Motor neuron (in vitro differentiated cells): ENCODE measurements around the gene C17orf100. TPM values are rescaled to one million over a fixed set of nuclear protein-coding genes. Genes with fewer than 3 reads are reported as not detected.

Experiments
- ATAC-seq, 8 experiments: fragments of 200-7000 bp; cut with Tn5 transposase; replicated peaks in 6 of 8; 2 replicates each; pipeline ENCODE4 v1.8.0; 2021; ENCODE audit warnings: mild to moderate bottlenecking in 8 of 8, moderate library complexity in 8 of 8
- H3K27ac ChIP-seq, 2 donors: fragments of 250-450 bp; sonication (Bioruptor Pico); 2 replicates each; pipeline ENCODE4 v1.9.0; 2021; ENCODE audit warnings: antibody characterized with exemption in 2 of 2, mild to moderate bottlenecking in 2 of 2, moderate library complexity in 1 of 2
- H3K4me1 ChIP-seq, 2 donors: fragments of 250-450 bp; sonication (Bioruptor Pico); replicated peaks in 1 of 2; 2 replicates each; pipeline ENCODE4 v1.6.1; 2021; ENCODE audit warnings: antibody characterized with exemption in 2 of 2, mild to moderate bottlenecking in 2 of 2, moderate library complexity in 1 of 2
- H3K4me3 ChIP-seq, 5 donors: fragments of 250-450 bp; sonication (Bioruptor Pico); 2 replicates each; pipeline ENCODE4 v1.9.0; 2021; ENCODE audit warnings: antibody characterized with exemption in 5 of 5, mild to moderate bottlenecking in 5 of 5, moderate library complexity in 4 of 5
- WGBS, 10 experiments: fragments of 450-650 bp; shearing (Covaris generic); methylation state at CpG; one replicate each; pipeline ENCODE4 v1.0.0; 2022; 5-methylcytosine and 5-hydroxymethylcytosine counted together
- in situ Hi-C, 9 experiments: fragments of 400-800 bp; cut with MboI; loops; one replicate each; pipeline ENCODE4 v1.15.0; 2021; ENCODE audit warnings: low sequenced_read_pairs in 9 of 9, low pct_unique_long_range_greater_than_20kb in 2 of 9; ENCODE audit not compliant: unreplicated experiment in 9 of 9
- total RNA-seq, 8 experiments: library from RNA; unstranded; fragments of 300-600 nt; gene quantifications; 2 replicates each; pipeline versions ENCODE4 v1.2.3 to v1.2.4, GENCODE V29; 2022

Gene C17orf100
- total RNA-seq, 8 experiments from 2014 or later: 0.56 to 8.9 (median 4.3) TPM

DNA sequence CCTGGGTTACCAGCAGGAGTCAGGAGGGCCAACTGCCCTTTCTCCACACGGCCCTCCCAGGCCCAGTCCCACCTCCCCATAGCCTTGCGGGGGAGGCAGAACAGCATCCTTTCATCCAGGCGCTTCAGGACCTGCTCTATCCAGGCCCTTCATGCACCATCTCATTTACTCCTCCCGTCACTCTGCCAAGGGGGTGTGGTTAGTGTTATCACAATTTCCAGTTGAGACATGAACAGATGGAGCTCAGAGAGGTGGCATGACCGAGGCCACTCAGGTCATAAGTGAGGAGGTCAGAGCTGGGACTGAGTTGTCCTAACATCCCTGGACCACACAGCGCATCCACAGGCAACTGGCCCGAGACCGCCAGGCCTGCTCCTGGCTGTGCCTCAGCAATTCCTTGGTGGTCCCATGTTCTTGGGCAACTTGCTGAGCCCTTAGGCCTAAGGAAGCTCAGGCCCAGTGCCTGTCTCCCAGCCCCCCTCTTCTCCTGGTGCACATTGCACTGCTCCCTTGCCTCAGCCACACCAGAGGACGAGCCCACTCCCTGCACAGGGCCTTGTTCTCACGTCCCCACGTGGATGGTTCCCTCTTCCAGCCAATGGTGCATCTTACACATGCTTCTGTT, 23.8 kb downstream of the C17orf100 start:
- in situ Hi-C loops: no loop called here
- Histone ChIP-seq H3K4me3 (no peak overlapping the region), H3K27ac (no peak overlapping the region), H3K4me1 (no peaks in the 10 kb centered on the region)
- ATAC-seq: no peak
- 35 to 91% (median 66%) methylated on average over 1 to 7 of the region's 11 CpGs; no CpG with 5 or more reads in 2 of the 10 experiments for WGBS, 10 experiments

GRCh38 chr17:6676802-6677157, 25.2 kb downstream of the C17orf100 start:
- H3K4me3 ChIP-seq: no peak overlapping the region
- 28 to 67% (median 61%) methylated on average over 1 to 4 of the region's 6 CpGs; no CpG with 5 or more reads in 7 of the 10 experiments for WGBS, 10 experiments
- ATAC-seq: no peak
- H3K4me1 ChIP-seq: no peaks in the 10 kb centered on the region
- H3K27ac ChIP-seq: no peak overlapping the region
- in situ Hi-C loops: no loop called here

DNA sequence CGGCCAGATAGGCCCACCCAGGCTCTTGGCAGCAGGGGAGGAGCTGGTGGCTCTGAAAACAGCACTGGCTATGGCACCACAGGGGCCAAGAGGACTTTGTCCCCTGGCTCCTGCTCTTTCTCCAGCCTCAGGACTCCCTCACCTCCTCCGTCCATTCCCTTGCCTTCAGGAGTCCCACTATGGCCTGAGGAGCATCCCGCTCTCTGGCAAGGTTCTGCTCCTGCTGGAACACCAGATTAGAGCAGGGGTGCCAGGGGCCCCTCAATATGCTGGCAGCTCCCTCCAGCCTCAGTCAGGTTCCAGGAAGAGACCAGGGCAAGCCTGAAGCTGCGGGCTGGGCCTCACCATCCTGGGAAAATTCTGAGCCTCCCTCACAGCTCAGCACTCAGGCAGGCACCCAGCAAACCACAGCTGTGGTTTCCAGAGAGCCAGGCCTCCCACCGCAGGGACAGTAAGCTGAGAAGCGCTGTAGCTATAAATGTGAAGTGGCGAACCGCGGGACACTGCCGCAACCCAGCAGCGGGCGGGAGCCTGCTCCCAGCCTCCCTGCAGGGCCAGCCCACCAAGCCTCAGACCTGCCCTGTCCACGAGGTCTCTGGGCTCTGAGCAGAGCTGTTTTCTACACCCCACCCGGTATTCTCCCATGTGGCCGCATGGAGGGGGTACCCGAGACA, 25.7 kb downstream of the C17orf100 start:
- peak in 3 of 8 experiments; percentile 16 to 42 (median 31) for ATAC-seq
- 0 to 86% (median 73%) methylated on average over 1 to 7 of the region's 16 CpGs; no CpG with 5 or more reads in 4 of the 10 experiments for WGBS, 10 experiments
- H3K4me1 ChIP-seq: no peaks in the 10 kb centered on the region
- no peak overlapping the region for H3K4me3 ChIP-seq
- in situ Hi-C loops: no loop called here
- no peak overlapping the region for H3K27ac ChIP-seq

GRCh38 chr17:6677946-6678345, 26.4 kb downstream of the C17orf100 start:
- 14 to 89% (median 67%) methylated on average over 1 to 5 of the region's 7 CpGs; no CpG with 5 or more reads in 3 of the 10 experiments for WGBS, 10 experiments
- H3K27ac ChIP-seq: no peak overlapping the region
- no peaks in the 10 kb centered on the region for H3K4me1 ChIP-seq
- H3K4me3 ChIP-seq: no peak overlapping the region
- ATAC-seq: no peak
- in situ Hi-C loops: no loop called here

- WGBS, 10 experiments: 0 to 83% (median 51%) methylated on average over 1 to 6 of the region's 6 CpGs; no CpG with 5 or more reads in 1 of the 10 experiments
- in situ Hi-C loops: no loop called here
- H3K4me3 ChIP-seq: no peak overlapping the region
These were observed 27.7 kb downstream of the C17orf100 start for GRCh38 chr17:6679241-6679640.

GRCh38 chr17:6681176-6681575, 29.6 kb downstream of the C17orf100 start:
- Histone ChIP-seq H3K27ac (no peak overlapping the region), H3K4me3 (no peak overlapping the region), H3K4me1 (no peaks in the 10 kb centered on the region)
- 20 to 100% (median 66%) methylated on average over 1 to 4 of the region's 4 CpGs; no CpG with 5 or more reads in 1 of the 10 experiments for WGBS, 10 experiments
- in situ Hi-C loops: no loop called here
- ATAC-seq: no peak

More at GRCh38 chr17:6679241-6679640, 27.7 kb downstream of the C17orf100 start:
- Histone ChIP-seq H3K4me1 (no peaks in the 10 kb centered on the region), H3K27ac (no peak overlapping the region)
- peak in 2 of 8 experiments; percentile 22 to 31 for ATAC-seq

DNA sequence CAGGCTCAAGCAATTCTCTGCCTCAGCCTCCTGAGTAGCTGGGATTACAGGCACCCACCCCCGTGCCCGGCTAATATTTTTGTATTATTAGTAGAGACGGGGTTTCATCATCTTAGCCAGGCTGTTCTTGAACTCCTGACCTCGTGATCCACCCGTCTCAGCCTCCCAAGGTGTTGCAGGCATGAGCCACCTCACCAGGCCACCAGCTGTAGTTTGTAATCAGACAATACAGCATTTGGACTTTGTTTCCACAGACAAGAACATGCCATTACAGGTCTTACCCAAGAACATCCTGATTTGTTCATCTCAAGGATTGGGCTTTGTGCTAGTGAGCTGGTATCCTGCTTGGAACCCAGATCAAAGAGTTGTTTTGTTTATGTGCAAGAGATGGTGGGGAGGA, 30.1 kb downstream of the C17orf100 start:
- 36 to 83% (median 65%) methylated on average over 1 to 4 of the region's 5 CpGs; no CpG with 5 or more reads in 4 of the 10 experiments for WGBS, 10 experiments
- ATAC-seq: no peak
- in situ Hi-C loops: no loop called here
- Histone ChIP-seq H3K4me3 (no peak overlapping the region), H3K4me1 (no peaks in the 10 kb centered on the region), H3K27ac (no peak overlapping the region)

GRCh38 chr17:6682339-6682738, 30.8 kb downstream of the C17orf100 start:
- in situ Hi-C loops: no loop called here
- no peak overlapping the region for H3K4me3 ChIP-seq
- no peak overlapping the region for H3K27ac ChIP-seq
- 0 to 100% (median 52%) methylated on average over 1 to 3 of the region's 4 CpGs; no CpG with 5 or more reads in 5 of the 10 experiments for whole genome bisulfite sequencing, 10 experiments
- ATAC-seq: no peak
- H3K4me1 ChIP-seq: no peaks in the 10 kb centered on the region

- 23 to 92% (median 60%) methylated on average over 1 to 3 of the region's 3 CpGs; no CpG with 5 or more reads in 5 of the 10 experiments for WGBS, 10 experiments
- H3K27ac ChIP-seq: no peak overlapping the region
- no peaks in the 10 kb centered on the region for H3K4me1 ChIP-seq
- H3K4me3 ChIP-seq: no peak overlapping the region
- in situ Hi-C loops: no loop called here
- ATAC-seq: no peak
These were observed 31.6 kb downstream of the C17orf100 start for GRCh38 chr17:6683081-6683684.

- in situ Hi-C loops: no loop called here
- Histone ChIP-seq H3K27ac (no peak overlapping the region), H3K4me3 (no peak overlapping the region), H3K4me1 (no peaks in the 10 kb centered on the region)
- 40 to 100% (median 67%) methylated on average over 1 to 3 of the region's 3 CpGs; no CpG with 5 or more reads in 6 of the 10 experiments for WGBS, 10 experiments
- ATAC-seq: no peak
These were observed 32.3 kb downstream of the C17orf100 start for GRCh38 chr17:6683730-6684459.

DNA sequence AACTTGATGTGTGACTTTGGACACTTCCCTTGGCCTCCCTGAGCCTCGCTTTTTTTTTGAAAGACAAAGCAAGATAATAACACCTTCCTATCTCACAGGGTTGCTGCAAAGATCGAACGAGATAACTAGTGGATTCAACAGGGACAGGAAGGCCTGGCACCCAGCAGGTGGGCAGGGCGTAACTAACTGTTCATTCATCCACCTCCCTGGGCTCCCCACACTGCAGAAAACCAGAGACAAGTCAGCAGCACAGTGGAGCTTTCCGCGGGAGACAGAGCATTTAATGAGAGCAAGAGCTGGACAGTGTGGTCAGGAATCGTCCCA, 32.9 kb downstream of the C17orf100 start:
- Histone ChIP-seq H3K4me1 (no peaks in the 10 kb centered on the region), H3K4me3 (no peak overlapping the region), H3K27ac (no peak overlapping the region)
- in situ Hi-C loops: no loop called here
- WGBS, 10 experiments: 0 to 81% (median 17%) methylated on average over 1 to 5 of the region's 7 CpGs; no CpG with 5 or more reads in 3 of the 10 experiments
- no peak for ATAC-seq

GRCh38 chr17:6684881-6685767, 33.6 kb downstream of the C17orf100 start:
- H3K4me3 ChIP-seq: no peak overlapping the region
- WGBS, 10 experiments: 31 to 83% (median 54%) methylated on average over 2 to 7 of the region's 14 CpGs; no CpG with 5 or more reads in 4 of the 10 experiments
- ATAC-seq: no peak
- in situ Hi-C loops: no loop called here
- H3K4me1 ChIP-seq: no peaks in the 10 kb centered on the region
- no peak overlapping the region for H3K27ac ChIP-seq
